Lower leg skin (tissue), 3 donors: Measurements from ENCODE around the gene CRX.

Experiments used
- POLR2A ChIP-seq, 2 donors: fragments of 450-650 bp; IDR thresholded peaks; one replicate each; pipeline ENCODE4 v1.6.1; 2016 to 2017; ENCODE audit warnings: antibody characterized with exemption in 2 of 2, mild to moderate bottlenecking in 1 of 2, moderate library complexity in 1 of 2
- TF ChIP-seq, protein P1 (sequence below), 3 donors: fragments of 450-650 bp; IDR thresholded peaks; one replicate each; pipeline ENCODE4 v1.5.1; 2016; ENCODE audit warnings: antibody characterized with exemption in 3 of 3, mild to moderate bottlenecking in 3 of 3, moderate library complexity in 2 of 3

DNA sequence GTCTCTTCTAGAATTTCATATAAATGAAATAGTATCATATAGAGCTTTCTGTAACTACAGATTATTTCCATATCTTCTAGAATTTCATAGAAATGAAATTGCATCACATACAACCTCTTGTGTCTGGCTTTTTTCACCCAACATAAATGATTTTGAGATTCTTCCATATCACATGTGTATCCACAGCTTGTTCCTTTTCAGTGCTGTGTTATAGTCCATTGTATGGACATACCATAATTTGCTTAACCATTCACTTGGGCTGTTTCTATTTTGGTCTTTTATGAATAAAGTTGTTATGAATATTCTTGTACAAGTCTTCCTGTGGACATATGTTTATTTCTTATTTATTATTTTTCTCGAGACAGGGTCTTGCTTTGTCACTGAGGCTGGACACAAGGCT is 29.1 kb upstream of the CRX start:
- TF ChIP-seq, protein P1, sequence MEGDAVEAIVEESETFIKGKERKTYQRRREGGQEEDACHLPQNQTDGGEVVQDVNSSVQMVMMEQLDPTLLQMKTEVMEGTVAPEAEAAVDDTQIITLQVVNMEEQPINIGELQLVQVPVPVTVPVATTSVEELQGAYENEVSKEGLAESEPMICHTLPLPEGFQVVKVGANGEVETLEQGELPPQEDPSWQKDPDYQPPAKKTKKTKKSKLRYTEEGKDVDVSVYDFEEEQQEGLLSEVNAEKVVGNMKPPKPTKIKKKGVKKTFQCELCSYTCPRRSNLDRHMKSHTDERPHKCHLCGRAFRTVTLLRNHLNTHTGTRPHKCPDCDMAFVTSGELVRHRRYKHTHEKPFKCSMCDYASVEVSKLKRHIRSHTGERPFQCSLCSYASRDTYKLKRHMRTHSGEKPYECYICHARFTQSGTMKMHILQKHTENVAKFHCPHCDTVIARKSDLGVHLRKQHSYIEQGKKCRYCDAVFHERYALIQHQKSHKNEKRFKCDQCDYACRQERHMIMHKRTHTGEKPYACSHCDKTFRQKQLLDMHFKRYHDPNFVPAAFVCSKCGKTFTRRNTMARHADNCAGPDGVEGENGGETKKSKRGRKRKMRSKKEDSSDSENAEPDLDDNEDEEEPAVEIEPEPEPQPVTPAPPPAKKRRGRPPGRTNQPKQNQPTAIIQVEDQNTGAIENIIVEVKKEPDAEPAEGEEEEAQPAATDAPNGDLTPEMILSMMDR (IDR thresholded peaks at IDR 0.05): no peak
- TF ChIP-seq POLR2A (IDR thresholded peaks at IDR 0.05): no peak
